KMS-11 (cell line): Measurements from ENCODE around the gene LRRC8D.
A peak's percentile ranks its signal among the peaks of the same experiment; 100 is the strongest.

Source experiments
- H2AFZ ChIP-seq: fragments of 200-600 bp; sonication (generic); 2 replicates; pipeline ENCODE4 v1.6.1; 2016; ENCODE audit warnings: antibody characterized with exemption, mixed run types, low read depth
- H3K27ac ChIP-seq: fragments of 200-600 bp; sonication (generic); 2 replicates; pipeline ENCODE4 v1.6.1; 2016; ENCODE audit warnings: mild to moderate bottlenecking, mixed run types
- H3K27me3 ChIP-seq: fragments of 200-600 bp; sonication (generic); 2 replicates; pipeline ENCODE4 v1.6.1; 2017; ENCODE audit warnings: mild to moderate bottlenecking, low read depth, mixed run types, moderate library complexity; ENCODE audit not compliant: insufficient read depth
- H3K36me3 ChIP-seq: fragments of 200-600 bp; sonication (generic); 2 replicates; pipeline ENCODE4 v1.6.1; 2017; ENCODE audit warnings: mild to moderate bottlenecking, mixed run types; ENCODE audit not compliant: insufficient read depth
- H3K4me1 ChIP-seq: fragments of 200-600 bp; sonication (generic); 2 replicates; pipeline ENCODE4 v1.6.1; 2016; ENCODE audit warnings: mild to moderate bottlenecking, low read depth, mixed run types; ENCODE audit not compliant: poor library complexity, severe bottlenecking
- H3K4me2 ChIP-seq: fragments of 200-600 bp; sonication (generic); 2 replicates; pipeline ENCODE4 v1.7.0; 2016; ENCODE audit warnings: mild to moderate bottlenecking, mixed run types
- H3K4me3 ChIP-seq: fragments of 200-600 bp; sonication (generic); IDR thresholded peaks from 2 replicates; pipeline ENCODE4 v1.6.1; 2017; ENCODE audit warnings: low read depth, low read length, mixed read lengths; ENCODE audit not compliant: insufficient read depth
- H3K79me2 ChIP-seq: fragments of 200-600 bp; sonication (generic); 2 replicates; pipeline ENCODE4 v1.6.1; 2016; ENCODE audit warnings: low read depth, mixed run types; ENCODE audit not compliant: insufficient read depth
- H3K9ac ChIP-seq: fragments of 200-600 bp; sonication (generic); 2 replicates; pipeline ENCODE4 v1.6.1; 2016; ENCODE audit warnings: mild to moderate bottlenecking, mixed run types
- H4K20me1 ChIP-seq: fragments of 200-600 bp; sonication (generic); 2 replicates; pipeline ENCODE4 v1.6.1; 2016; ENCODE audit warnings: mild to moderate bottlenecking, mixed run types; ENCODE audit not compliant: insufficient read depth
- TF ChIP-seq, protein P1 (sequence below): fragments of 200-600 bp; sonication (generic); conservative IDR thresholded peaks from 2 replicates; pipeline ENCODE4 v1.6.1; 2017; ENCODE audit warnings: low read depth, mild to moderate bottlenecking, antibody characterized with exemption, low read length, moderate library complexity, mixed read lengths

Gene LRRC8D

DNA sequence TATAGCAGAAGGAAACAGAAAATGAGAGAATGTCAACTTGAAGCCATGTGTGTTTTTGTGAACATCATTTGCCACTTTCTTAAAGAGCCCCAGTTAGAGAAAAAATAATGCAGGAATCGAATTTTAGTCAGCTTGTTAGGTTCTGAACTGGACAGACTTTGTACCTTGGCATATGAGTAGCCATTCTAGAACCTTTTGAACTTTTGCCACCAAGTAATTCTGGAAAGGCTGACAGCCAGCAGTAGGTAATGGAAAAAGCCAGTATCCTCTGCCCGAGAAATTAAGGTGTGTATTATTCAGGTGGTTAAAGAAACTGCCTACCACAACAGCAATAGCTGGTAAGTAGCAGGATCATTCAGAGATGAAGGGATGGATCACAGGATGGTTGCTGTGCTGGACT lies 20.7 kb downstream of the LRRC8D start:
- Histone ChIP-seq H3K4me3 (no peak overlapping the region), H3K27me3 (no peaks in the 10 kb centered on the region), H3K27ac (no peak overlapping the region), H3K4me2 (no peak overlapping the region), H3K4me1 (peaks cover 13% of the 10 kb centered on the region), H3K9ac (no peak overlapping the region), H3K36me3 (no peaks in the 10 kb centered on the region), H4K20me1 (no peaks in the 10 kb centered on the region), H2AFZ (no peak overlapping the region), H3K79me2 (no peaks in the 10 kb centered on the region)
- TF ChIP-seq, protein P1, sequence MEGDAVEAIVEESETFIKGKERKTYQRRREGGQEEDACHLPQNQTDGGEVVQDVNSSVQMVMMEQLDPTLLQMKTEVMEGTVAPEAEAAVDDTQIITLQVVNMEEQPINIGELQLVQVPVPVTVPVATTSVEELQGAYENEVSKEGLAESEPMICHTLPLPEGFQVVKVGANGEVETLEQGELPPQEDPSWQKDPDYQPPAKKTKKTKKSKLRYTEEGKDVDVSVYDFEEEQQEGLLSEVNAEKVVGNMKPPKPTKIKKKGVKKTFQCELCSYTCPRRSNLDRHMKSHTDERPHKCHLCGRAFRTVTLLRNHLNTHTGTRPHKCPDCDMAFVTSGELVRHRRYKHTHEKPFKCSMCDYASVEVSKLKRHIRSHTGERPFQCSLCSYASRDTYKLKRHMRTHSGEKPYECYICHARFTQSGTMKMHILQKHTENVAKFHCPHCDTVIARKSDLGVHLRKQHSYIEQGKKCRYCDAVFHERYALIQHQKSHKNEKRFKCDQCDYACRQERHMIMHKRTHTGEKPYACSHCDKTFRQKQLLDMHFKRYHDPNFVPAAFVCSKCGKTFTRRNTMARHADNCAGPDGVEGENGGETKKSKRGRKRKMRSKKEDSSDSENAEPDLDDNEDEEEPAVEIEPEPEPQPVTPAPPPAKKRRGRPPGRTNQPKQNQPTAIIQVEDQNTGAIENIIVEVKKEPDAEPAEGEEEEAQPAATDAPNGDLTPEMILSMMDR: no peak

DNA sequence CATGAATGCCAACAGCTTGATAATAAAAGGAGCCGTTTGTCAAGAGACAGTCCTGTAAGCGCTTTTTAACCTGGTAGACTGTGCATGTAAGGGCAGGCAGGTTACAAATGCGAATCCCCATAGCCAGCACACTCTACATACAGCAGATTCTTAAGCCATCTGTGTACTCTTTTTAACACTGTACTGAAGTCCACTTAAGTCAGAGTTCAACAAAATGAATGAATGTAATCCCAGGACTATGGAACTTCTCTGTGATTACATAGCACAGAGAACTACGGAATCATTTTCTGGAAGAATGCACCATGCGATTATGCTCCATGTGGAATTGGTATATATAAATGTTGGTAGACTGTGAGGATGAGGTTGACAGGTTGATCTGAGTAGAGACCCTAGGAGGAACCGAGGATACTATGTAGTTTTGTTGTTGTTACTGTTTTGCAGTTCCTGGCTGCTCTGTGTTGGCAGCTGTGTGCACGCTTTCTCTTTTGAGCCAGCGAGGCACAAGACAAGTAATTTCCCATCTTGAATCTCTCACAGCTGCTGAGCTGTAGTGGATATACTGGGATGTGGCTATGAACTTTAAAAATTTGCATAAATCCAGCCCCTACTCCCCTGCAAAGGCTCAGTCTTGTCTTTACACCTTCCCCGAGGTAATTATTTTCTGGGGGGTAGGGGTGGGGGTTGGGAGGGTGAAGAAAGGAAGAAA lies 21.9 kb downstream of the LRRC8D start:
- peaks cover 13% of the 10 kb centered on the region for H3K4me1 ChIP-seq

DNA sequence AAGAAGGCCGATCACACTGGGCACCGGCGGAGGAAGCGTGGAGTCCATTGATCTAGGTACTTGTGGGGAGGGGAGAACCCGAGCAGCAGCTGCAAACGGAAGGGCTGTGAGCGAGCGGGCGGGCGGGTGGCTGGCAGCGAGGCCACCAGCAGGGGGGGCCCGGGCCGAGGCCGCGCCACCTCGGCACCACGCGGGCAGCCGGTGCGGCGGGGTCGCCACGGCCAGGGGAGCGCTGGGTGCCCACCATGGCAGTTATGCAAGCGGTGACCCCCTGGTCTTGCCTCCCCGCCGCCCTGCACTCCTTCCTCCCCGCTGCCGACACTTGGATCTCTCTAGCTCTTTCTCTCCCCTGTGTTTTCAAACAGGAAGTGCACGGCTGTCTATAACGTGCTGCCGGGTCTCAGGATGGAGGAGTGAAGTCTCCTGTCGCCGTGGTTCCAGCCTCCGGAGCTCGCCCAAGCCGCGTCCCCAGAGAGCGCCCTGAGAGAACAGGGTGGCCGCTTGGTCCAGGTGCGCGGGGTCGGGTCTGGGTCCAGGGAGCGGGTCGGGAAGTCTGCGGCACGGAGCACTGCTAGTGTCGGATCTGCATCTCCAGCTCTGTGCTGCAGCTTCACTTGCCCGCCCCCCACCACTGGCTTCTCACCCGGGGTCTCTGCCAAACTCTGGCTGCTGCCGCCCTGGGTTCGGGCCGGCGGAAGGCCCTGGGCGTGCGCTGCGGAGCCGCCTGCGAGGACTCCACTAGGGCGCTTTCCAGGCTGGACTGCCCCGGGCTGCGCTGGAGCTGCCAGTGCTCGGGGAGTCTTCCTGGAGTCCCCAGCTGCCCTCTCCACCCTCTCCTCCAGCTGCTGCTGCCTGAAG lies 22.7 kb downstream of the LRRC8D start:
- H2AFZ ChIP-seq: peak overlapping the region; percentile 90
- peak overlapping the region; percentile 86 for H3K9ac ChIP-seq
- peak overlapping the region; percentile 81 for H3K27ac ChIP-seq
- no peaks in the 10 kb centered on the region for H3K36me3 ChIP-seq
- H3K27me3 ChIP-seq: no peaks in the 10 kb centered on the region
- no peaks in the 10 kb centered on the region for H4K20me1 ChIP-seq
- no peak overlapping the region for H3K4me3 ChIP-seq
- TF ChIP-seq, protein P1: peak; percentile 51
- H3K4me1 ChIP-seq: peaks cover 13% of the 10 kb centered on the region
- H3K4me2 ChIP-seq: peak overlapping the region; percentile 86
- H3K79me2 ChIP-seq: no peaks in the 10 kb centered on the region

More for the DNA sequence above, 21.9 kb downstream of the LRRC8D start:
- Histone ChIP-seq H2AFZ (peak overlapping the region; percentile 90), H3K4me2 (peak overlapping the region; percentile 67), H3K27ac (peak overlapping the region; percentile 81), H3K79me2 (no peaks in the 10 kb centered on the region), H3K36me3 (no peaks in the 10 kb centered on the region), H3K9ac (peak overlapping the region; percentile 86), H3K27me3 (no peaks in the 10 kb centered on the region), H4K20me1 (no peaks in the 10 kb centered on the region), H3K4me3 (no peak overlapping the region)
- TF ChIP-seq, protein P1: no peak

DNA sequence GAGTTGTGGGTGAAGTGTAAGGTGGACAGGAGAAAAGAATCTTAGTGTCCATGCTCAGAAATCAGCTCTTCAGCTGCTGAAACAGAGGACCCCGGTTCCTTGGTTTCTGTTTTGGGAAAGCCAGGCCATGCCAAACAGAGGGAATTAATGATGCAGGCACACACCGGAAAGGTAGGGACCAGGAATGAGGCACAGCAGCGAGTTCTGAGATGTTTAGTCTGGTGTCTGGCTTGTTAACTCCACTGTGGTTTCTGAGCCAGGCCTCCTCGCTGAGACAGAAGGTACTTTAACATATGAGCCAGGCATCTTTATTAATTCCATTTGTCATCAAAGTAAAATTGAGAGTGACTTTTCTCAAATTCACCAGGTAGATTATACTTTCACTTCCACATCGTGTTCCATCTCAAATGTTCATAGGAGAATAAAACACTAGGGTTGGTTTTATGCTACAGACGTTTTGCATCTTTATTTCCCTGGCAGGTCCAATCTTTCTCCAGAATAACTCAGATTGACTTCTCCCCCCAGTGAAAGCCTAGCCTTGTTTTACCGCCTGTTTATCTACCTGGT lies 23.5 kb downstream of the LRRC8D start:
- H3K4me1 ChIP-seq: peaks cover 13% of the 10 kb centered on the region
- H3K9ac ChIP-seq: peak overlapping the region; percentile 86; the same call in 1 of the 2 replicates
- H3K27me3 ChIP-seq: no peaks in the 10 kb centered on the region
- peak overlapping the region; percentile 81; the same call in 1 of the 2 replicates for H3K27ac ChIP-seq
- no peaks in the 10 kb centered on the region for H3K36me3 ChIP-seq
- H3K4me2 ChIP-seq: peak overlapping the region; percentile 86
- TF ChIP-seq, protein P1: no peak
- H4K20me1 ChIP-seq: no peaks in the 10 kb centered on the region
- no peak overlapping the region for H3K4me3 ChIP-seq
- H2AFZ ChIP-seq: peak overlapping the region; percentile 90; the same call in 1 of the 2 replicates
- no peaks in the 10 kb centered on the region for H3K79me2 ChIP-seq
